PC-9 (cell line): ENCODE measurements around the gene NCS1. TPM values are rescaled to one million over a fixed set of nuclear protein-coding genes. Genes with fewer than 3 reads are reported as not detected.

Experiments used
- BruUV-seq: library from RNA; stranded (reverse); fragments of 400-500 nt; replicated peaks from 2 replicates; lab custom pipeline; 2021; lab: Mats Ljungman, UMichigan
- CTCF ChIA-PET: fragments of 300-600 bp; sonication (Branson Sonifier 250); formaldehyde crosslinking; loops from one replicate; lab custom pipeline; 2022; ENCODE audit warnings: antibody characterized with exemption; lab: Charles Lee
- POLR2A ChIA-PET: fragments of 300-600 bp; sonication (Branson Sonifier 250); formaldehyde crosslinking; loops from one replicate; lab custom pipeline; 2022; ENCODE audit warnings: antibody characterized with exemption; ENCODE audit not compliant: unreplicated experiment; lab: Charles Lee
- DNase-seq, 2 experiments: peaks; one replicate each; pipeline versions ENCODE4 v3.0.0 to v3.0.0-alpha.2; 2015 to 2022; ENCODE audit warnings: mixed read lengths in 1 of 2
- H2AFZ ChIP-seq: fragments of 200-600 bp; sonication (generic); 2 replicates; pipeline ENCODE4 v1.8.1; 2017; ENCODE audit warnings: antibody characterized with exemption
- H3F3A ChIP-seq: fragments of 200-600 bp; sonication (generic); 2 replicates; pipeline ENCODE4 v1.8.1; 2017; ENCODE audit warnings: antibody characterized with exemption, mild to moderate bottlenecking, low read depth; ENCODE audit not compliant: insufficient read depth
- H3K27ac ChIP-seq: fragments of 200-600 bp; sonication (generic); 2 replicates; pipeline ENCODE4 v1.6.1; 2016; ENCODE audit warnings: mixed run types
- H3K27me3 ChIP-seq: fragments of 200-600 bp; sonication (generic); 2 replicates; pipeline ENCODE4 v1.6.1; 2016; ENCODE audit warnings: low read depth, mixed run types; ENCODE audit not compliant: insufficient read depth
- H3K36me3 ChIP-seq: fragments of 200-600 bp; sonication (generic); 2 replicates; pipeline ENCODE4 v1.6.1; 2016; ENCODE audit warnings: low read depth, mixed run types
- H3K4me1 ChIP-seq: fragments of 200-600 bp; sonication (generic); replicated peaks from 2 replicates; pipeline ENCODE4 v1.6.1; 2016; ENCODE audit warnings: mixed run types; ENCODE audit not compliant: insufficient read depth
- H3K4me2 ChIP-seq: fragments of 200-600 bp; sonication (generic); 2 replicates; pipeline ENCODE4 v1.6.1; 2017; ENCODE audit warnings: mixed run types
- H3K4me3 ChIP-seq: fragments of 200-600 bp; sonication (generic); 2 replicates; pipeline ENCODE4 v1.6.1; 2016; ENCODE audit warnings: mixed run types
- H3K79me2 ChIP-seq: fragments of 200-600 bp; sonication (generic); 2 replicates; pipeline ENCODE4 v1.6.1; 2017; ENCODE audit warnings: low read depth, mixed run types
- H3K9me2 ChIP-seq: fragments of 200-600 bp; sonication (generic); 2 replicates; pipeline ENCODE4 v1.8.1; 2017; ENCODE audit warnings: mild to moderate bottlenecking; ENCODE audit not compliant: insufficient read depth
- H3K9me3 ChIP-seq: fragments of 200-600 bp; sonication (generic); 2 replicates; pipeline ENCODE4 v1.8.1; 2016; ENCODE audit warnings: low read depth; ENCODE audit not compliant: insufficient read depth
- H4K20me1 ChIP-seq: fragments of 200-600 bp; sonication (generic); 2 replicates; pipeline ENCODE4 v1.8.1; 2017; ENCODE audit not compliant: insufficient read depth
- EZH2 ChIP-seq: fragments of 200-600 bp; sonication (generic); IDR thresholded peaks from 2 replicates; pipeline ENCODE4 v1.8.0; 2017; ENCODE audit warnings: antibody characterized with exemption, low read depth
- intact Hi-C: fragments of 100-400 bp; cut with micrococcal nuclease; formaldehyde crosslinking; loops from one replicate; pipeline ENCODE4 v1.10.0; 2022; ENCODE audit not compliant: unreplicated experiment
- total RNA-seq: library from RNA; stranded (reverse); gene quantifications from 2 replicates; pipeline ENCODE4 v1.2.3, GENCODE V29; 2021
- TF ChIP-seq, protein P1 (sequence below): fragments of 200-600 bp; sonication (generic); conservative IDR thresholded peaks from 2 replicates; pipeline ENCODE4 v1.6.1; 2017; ENCODE audit warnings: mixed run types, antibody characterized with exemption, mild to moderate bottlenecking, moderate library complexity

NCS1 gene
- total RNA-seq, 1 experiment from 2014 or later, result 59.2 TPM

DNA sequence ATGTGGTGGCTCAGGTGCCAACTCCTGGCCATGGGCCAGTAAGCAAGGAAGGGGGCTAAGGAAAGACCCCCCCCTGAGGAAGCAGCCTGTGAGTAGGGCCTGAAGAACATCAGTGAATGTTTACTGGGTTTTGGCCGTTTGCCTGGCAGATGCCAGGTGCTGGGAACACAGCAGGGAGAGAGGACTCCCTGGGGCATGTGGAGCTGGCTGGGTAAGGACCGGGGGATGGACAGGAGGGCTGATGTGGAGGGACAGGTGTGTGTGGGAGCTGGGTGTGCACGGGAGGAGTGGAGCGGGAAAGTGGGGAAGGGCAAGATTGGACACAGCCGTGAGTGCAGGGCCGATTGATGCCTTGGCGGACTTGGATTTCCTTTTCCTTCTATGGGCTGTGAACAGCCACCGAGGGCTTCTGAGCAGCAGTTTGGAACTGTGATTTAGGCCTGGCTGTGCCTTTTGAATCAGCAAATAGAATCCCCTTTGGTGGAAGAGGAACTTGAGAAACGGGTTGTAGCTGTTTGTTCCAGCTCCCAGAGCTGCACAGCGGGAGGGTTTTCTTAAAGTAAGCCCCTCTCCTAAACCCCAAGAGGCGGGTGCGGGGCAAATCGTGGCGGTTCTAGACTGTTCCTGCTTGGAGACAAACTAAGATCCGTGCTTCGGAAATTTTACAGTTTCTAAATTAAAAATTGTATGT is 96.5 kb downstream of the NCS1 start:
- DNase-seq, result no peak
- TF ChIP-seq, protein P1, sequence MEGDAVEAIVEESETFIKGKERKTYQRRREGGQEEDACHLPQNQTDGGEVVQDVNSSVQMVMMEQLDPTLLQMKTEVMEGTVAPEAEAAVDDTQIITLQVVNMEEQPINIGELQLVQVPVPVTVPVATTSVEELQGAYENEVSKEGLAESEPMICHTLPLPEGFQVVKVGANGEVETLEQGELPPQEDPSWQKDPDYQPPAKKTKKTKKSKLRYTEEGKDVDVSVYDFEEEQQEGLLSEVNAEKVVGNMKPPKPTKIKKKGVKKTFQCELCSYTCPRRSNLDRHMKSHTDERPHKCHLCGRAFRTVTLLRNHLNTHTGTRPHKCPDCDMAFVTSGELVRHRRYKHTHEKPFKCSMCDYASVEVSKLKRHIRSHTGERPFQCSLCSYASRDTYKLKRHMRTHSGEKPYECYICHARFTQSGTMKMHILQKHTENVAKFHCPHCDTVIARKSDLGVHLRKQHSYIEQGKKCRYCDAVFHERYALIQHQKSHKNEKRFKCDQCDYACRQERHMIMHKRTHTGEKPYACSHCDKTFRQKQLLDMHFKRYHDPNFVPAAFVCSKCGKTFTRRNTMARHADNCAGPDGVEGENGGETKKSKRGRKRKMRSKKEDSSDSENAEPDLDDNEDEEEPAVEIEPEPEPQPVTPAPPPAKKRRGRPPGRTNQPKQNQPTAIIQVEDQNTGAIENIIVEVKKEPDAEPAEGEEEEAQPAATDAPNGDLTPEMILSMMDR, result no peak
- TF ChIP-seq EZH2, result no peak
- Histone ChIP-seq H3K4me2 (no peak overlapping the region), H2AFZ (no peak overlapping the region), H3K4me1 (no peaks in the 10 kb centered on the region), H3F3A (peaks cover 6% of the 10 kb centered on the region; the same call in 1 of the 2 replicates), H3K4me3 (no peak overlapping the region), H3K9me2 (no peaks in the 10 kb centered on the region), H4K20me1 (no peaks in the 10 kb centered on the region), H3K27ac (no peak overlapping the region), H3K9me3 (no peaks in the 10 kb centered on the region), H3K27me3 (peaks cover 30% of the 10 kb centered on the region), H3K79me2 (no peaks in the 10 kb centered on the region), H3K36me3 (no peaks in the 10 kb centered on the region)
- intact Hi-C loops, result no loop called here
- BruUV-seq, result no TSS peak
- ChIA-PET POLR2A (interaction anchor here (0.6 kb wide), 1 partner anchor 82 kb away, joined by 3 read pairs; no protein-coding TSS in a partner anchor), CTCF (no interaction called here)

DNA sequence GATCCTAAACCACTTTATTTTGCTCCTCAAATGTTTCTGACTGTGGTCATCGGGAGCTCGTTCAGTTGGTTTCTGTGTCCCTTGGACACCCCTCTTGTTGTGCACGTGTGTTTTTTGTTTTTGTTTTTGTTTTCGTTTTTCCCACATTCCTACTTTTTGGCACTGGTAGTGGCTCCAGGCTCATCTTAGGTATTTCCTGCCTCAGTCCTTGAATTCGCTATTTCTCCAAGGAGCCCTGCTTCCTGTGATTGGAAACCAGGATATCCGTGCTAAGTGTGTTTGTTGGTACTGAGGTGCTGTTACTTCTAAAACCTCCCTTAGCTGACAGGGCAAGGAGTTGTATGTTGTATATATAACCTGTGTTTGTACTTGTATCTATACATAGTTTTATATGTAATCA is 99.3 kb downstream of the NCS1 start:
- H3K4me1 ChIP-seq, result no peaks in the 10 kb centered on the region
- H3K4me2 ChIP-seq, result no peak overlapping the region
- H3K27ac ChIP-seq, result no peak overlapping the region
- POLR2A ChIA-PET, result interaction anchor here (0.6 kb wide), 2 partner anchors 166 to 207 kb away, joined by 3 to 9 read pairs; no protein-coding TSS in a partner anchor
- CTCF ChIA-PET, result no interaction called here
- DNase-seq, result no peak
- H3K36me3 ChIP-seq, result no peaks in the 10 kb centered on the region
- peaks cover 5% of the 10 kb centered on the region; the same call in 1 of the 2 replicates for H3K27me3 ChIP-seq
- no TSS peak for BruUV-seq
- H4K20me1 ChIP-seq, result no peaks in the 10 kb centered on the region
- no peaks in the 10 kb centered on the region for H3K79me2 ChIP-seq
- no peaks in the 10 kb centered on the region for H3K9me2 ChIP-seq
- TF ChIP-seq, protein P1, result no peak
- TF ChIP-seq EZH2, result no peak
- H2AFZ ChIP-seq, result no peak overlapping the region
- no peaks in the 10 kb centered on the region for H3K9me3 ChIP-seq
- no peak overlapping the region for H3K4me3 ChIP-seq
- intact Hi-C loops, result no loop called here
- H3F3A ChIP-seq, result peaks cover 6% of the 10 kb centered on the region; the same call in 1 of the 2 replicates

DNA sequence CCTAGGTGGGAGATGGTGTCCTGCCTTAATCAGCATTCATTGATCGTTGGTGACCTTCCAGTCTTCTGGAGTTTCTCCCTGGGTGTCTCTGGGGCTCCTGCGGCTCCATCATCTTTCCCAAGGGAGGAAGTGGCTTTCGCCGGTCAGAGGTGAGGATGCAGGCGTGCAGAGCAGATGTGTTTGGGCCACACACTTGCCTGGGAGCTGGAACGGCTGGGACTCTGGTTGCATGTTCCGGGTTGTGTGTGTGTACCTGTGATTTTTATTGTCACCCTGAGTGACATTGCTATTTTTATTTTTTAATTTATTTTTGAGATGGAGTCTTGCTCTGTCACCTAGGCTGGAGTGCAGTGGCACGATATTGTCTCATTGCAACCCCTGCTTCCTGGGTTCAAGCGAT is 103.0 kb downstream of the NCS1 start:
- ChIA-PET CTCF (interaction anchor here (1.6 kb wide), 1 partner anchor 12 kb away, joined by 4 read pairs; no protein-coding TSS in a partner anchor), POLR2A (no interaction called here)
- Histone ChIP-seq H3K4me1 (no peaks in the 10 kb centered on the region), H3K9me3 (no peaks in the 10 kb centered on the region), H3K9me2 (no peaks in the 10 kb centered on the region), H4K20me1 (no peaks in the 10 kb centered on the region), H3K27ac (no peak overlapping the region), H3K79me2 (no peaks in the 10 kb centered on the region), H3K4me3 (no peak overlapping the region), H3F3A (no peaks in the 10 kb centered on the region), H3K4me2 (no peak overlapping the region), H3K27me3 (peaks cover 5% of the 10 kb centered on the region; the same call in 1 of the 2 replicates), H2AFZ (no peak overlapping the region), H3K36me3 (no peaks in the 10 kb centered on the region)
- TF ChIP-seq, protein P1, result no peak
- no peak for TF ChIP-seq EZH2
- no TSS peak for BruUV-seq
- intact Hi-C loops, result no loop called here
- DNase-seq, result no peak
